T-helper 2 cell treated with Interferon-gamma antibody and Interleukin-4, amounts not matched to agents 5 μg/mL and 100 μg/mL, for 36 hours (primary cell): ENCODE results near the gene NPTXR.

Experiments used
- DNase-seq: peaks from one replicate; pipeline ENCODE4 v3.0.0; 2021; ENCODE audit warnings: low spot score
- H3K27ac Mint-ChIP-seq: one replicate; pipeline ENCODE4 v1.8.0; 2021; ENCODE audit warnings: mild to moderate bottlenecking, mixed read lengths
- H3K27me3 Mint-ChIP-seq: one replicate; pipeline ENCODE4 v1.8.0; 2021; ENCODE audit warnings: low read depth, mixed read lengths
- H3K36me3 Mint-ChIP-seq: one replicate; pipeline ENCODE4 v1.8.0; 2021; ENCODE audit warnings: low read depth, mixed read lengths
- H3K4me1 Mint-ChIP-seq: one replicate; pipeline ENCODE4 v1.8.0; 2021; ENCODE audit warnings: low read depth, mixed read lengths
- H3K4me3 Mint-ChIP-seq: one replicate; pipeline ENCODE4 v1.8.0; 2022; ENCODE audit warnings: mild to moderate bottlenecking, moderate library complexity, mixed read lengths
- H3K9me3 Mint-ChIP-seq: one replicate; pipeline ENCODE4 v1.8.0; 2021; ENCODE audit warnings: mixed read lengths

The NPTXR gene

GRCh38 chr22:38781033-38781432, 62.8 kb downstream of the NPTXR start:
- DNase-seq = no peak
- Mint-ChIP-seq H3K36me3 (no peaks in the 10 kb centered on the region), H3K9me3 (no peaks in the 10 kb centered on the region), H3K4me3 (no peak overlapping the region), H3K27ac (no peak overlapping the region), H3K4me1 (peaks cover 1% of the 10 kb centered on the region), H3K27me3 (no peaks in the 10 kb centered on the region)

- H3K27me3 Mint-ChIP-seq = no peaks in the 10 kb centered on the region
- no peaks in the 10 kb centered on the region for H3K9me3 Mint-ChIP-seq
These were observed 66.6 kb downstream of the NPTXR start for GRCh38 chr22:38777087-38777671.

DNA sequence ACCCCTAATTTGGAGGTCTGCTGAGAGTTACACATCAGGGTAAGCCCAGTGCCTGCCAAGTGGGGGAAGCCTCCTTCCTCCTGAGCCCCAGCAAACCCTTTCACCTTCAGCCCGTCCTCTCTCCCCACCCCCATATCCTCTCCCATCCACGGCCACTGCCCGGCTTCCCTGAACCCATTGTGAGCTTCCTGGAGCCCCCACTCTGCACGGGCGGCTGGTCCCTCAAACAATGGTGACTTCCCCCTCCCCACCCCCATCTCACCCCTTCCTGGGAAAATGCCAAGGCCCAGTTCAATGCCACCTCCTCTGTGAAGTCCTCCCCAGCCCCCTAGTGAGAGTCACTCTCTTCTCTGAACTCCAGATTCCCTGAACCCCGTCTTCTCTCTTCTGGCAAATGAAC, 67.7 kb downstream of the NPTXR start:
- no peaks in the 10 kb centered on the region for H3K27me3 Mint-ChIP-seq
- peaks cover 3% of the 10 kb centered on the region for H3K4me1 Mint-ChIP-seq
- H3K36me3 Mint-ChIP-seq = no peaks in the 10 kb centered on the region
- no peak for DNase-seq
- no peak overlapping the region for H3K27ac Mint-ChIP-seq
- no peak overlapping the region for H3K4me3 Mint-ChIP-seq
- H3K9me3 Mint-ChIP-seq = no peaks in the 10 kb centered on the region

More at GRCh38 chr22:38777087-38777671, 66.6 kb downstream of the NPTXR start:
- Mint-ChIP-seq H3K36me3 (no peaks in the 10 kb centered on the region), H3K4me1 (peaks cover 3% of the 10 kb centered on the region), H3K27ac (no peak overlapping the region), H3K4me3 (no peak overlapping the region)
- no peak for DNase-seq

DNA sequence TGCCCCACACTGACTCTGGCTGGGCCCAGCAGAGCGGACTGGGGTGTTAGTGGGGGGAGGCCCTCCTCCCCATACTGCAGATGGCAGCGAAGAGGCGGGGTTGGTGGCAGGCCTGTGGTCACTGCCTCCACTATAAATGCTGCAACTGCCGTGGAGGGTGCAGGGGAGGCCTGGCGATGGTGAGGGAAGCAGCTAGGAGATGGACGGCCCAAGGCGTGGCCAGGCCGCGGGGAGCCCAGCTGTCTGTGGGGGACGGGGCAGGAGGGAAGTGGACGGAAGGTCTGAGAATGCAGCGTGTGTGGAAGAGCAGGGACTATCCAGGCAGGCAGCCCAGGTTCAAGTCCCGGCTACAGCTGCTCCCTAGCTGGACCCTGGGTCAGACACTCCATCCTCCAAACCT, 68.2 kb downstream of the NPTXR start:
- Mint-ChIP-seq H3K9me3 (no peaks in the 10 kb centered on the region), H3K27ac (no peak overlapping the region), H3K36me3 (no peaks in the 10 kb centered on the region), H3K4me1 (peaks cover 3% of the 10 kb centered on the region), H3K27me3 (no peaks in the 10 kb centered on the region), H3K4me3 (no peak overlapping the region)
- DNase-seq = no peak

DNA sequence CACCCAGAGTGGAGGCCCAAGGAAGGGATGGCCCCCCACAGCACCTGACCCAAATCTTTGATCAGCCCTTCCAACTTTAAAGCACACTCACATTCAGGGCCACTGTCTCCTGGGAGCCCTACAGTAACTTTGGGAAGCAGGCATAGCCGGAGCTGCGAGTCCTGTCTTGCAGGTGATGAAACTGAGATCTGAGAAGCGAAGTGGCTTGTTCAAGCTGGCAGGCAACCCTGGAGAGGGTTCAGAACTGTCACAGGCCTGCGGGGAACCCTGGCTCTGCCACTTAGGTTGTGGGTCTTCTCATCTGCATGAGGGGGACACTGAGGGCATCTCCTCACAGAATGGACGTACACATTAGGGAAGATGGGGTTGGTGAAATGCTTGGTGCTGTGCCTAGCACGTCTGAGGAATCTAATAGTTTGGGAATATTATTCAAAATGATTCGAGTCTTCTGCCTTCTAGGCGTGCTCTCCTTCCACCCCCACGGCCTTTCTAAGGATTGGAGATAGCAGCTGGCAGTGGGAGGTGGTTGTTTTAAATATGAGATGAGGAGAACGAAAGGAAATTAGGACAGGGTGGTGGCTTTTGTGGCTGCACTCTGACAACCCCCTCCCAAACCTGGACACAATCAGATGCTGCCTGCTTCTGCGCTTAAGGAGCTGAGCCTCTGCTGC, 69.2 kb downstream of the NPTXR start:
- no peak for DNase-seq
- H3K27me3 Mint-ChIP-seq = no peaks in the 10 kb centered on the region
- no peaks in the 10 kb centered on the region for H3K36me3 Mint-ChIP-seq
- H3K4me3 Mint-ChIP-seq = no peak overlapping the region
- peaks cover 3% of the 10 kb centered on the region for H3K4me1 Mint-ChIP-seq
- no peak overlapping the region for H3K27ac Mint-ChIP-seq
- no peaks in the 10 kb centered on the region for H3K9me3 Mint-ChIP-seq

- H3K4me3 Mint-ChIP-seq = no peak overlapping the region
- no peak for DNase-seq
- no peak overlapping the region for H3K27ac Mint-ChIP-seq
- no peaks in the 10 kb centered on the region for H3K9me3 Mint-ChIP-seq
- H3K27me3 Mint-ChIP-seq = no peaks in the 10 kb centered on the region
- no peaks in the 10 kb centered on the region for H3K36me3 Mint-ChIP-seq
- H3K4me1 Mint-ChIP-seq = peaks cover 5% of the 10 kb centered on the region
These were observed 70.4 kb downstream of the NPTXR start for GRCh38 chr22:38773363-38773946.

DNA sequence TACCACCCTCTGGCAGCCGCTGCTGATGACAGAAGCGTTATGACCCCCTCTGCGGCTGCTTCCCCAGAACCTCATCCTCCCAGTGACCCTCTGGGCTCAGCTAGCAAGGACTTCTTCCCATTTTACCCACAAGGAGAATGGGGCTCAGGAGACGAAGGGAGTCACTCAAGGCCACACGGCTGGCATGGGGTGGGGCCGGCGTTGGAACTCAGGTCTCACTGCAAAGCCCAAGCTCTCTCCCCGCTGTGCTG, 71.3 kb downstream of the NPTXR start:
- peaks cover 5% of the 10 kb centered on the region for H3K4me1 Mint-ChIP-seq
- H3K27ac Mint-ChIP-seq = no peak overlapping the region
- H3K9me3 Mint-ChIP-seq = no peaks in the 10 kb centered on the region
- no peaks in the 10 kb centered on the region for H3K36me3 Mint-ChIP-seq
- no peak overlapping the region for H3K4me3 Mint-ChIP-seq
- DNase-seq = no peak
- H3K27me3 Mint-ChIP-seq = no peaks in the 10 kb centered on the region

- Mint-ChIP-seq H3K4me1 (peaks cover 5% of the 10 kb centered on the region), H3K9me3 (no peaks in the 10 kb centered on the region), H3K4me3 (no peak overlapping the region), H3K27me3 (no peaks in the 10 kb centered on the region), H3K27ac (no peak overlapping the region), H3K36me3 (no peaks in the 10 kb centered on the region)
- DNase-seq = no peak
These were observed 73.4 kb downstream of the NPTXR start for GRCh38 chr22:38770257-38770949.
